ENCODE data around the gene PCGF2. TPM values are rescaled to one million over a fixed set of nuclear protein-coding genes. Genes with fewer than 3 reads are reported as not detected.

Gene PCGF2
- total RNA-seq, 1 donor from 2014 or later, result 29.3 TPM

- no peak for DNase-seq (ENCODE audit: low spot score)
- intact Hi-C loops (cut with DNase I), result no loop called here
Measured at GRCh38 chr17:38685491-38685890, 62.6 kb downstream of the PCGF2 start.

Small RNA genes within 50 kb of the gene (microRNA-seq; reads per million reads assigned to microRNA genes)
- gene MIR4726, result not detected
- not detected for gene MIR4734

Other genes starting within 250 kb of the PCGF2 start
- gene SRCIN1, start 142.4 kb downstream of the PCGF2 start, total RNA-seq, result 6.2 TPM
- 2.3 TPM for gene EPOP, start 73.4 kb downstream of the PCGF2 start, total RNA-seq
- 92.2 TPM for gene MLLT6, start 43.1 kb downstream of the PCGF2 start, total RNA-seq
- 67.1 TPM for gene CISD3, start 18.0 kb downstream of the PCGF2 start, total RNA-seq
- gene PSMB3, start 4.4 kb upstream of the PCGF2 start, total RNA-seq, result 141 TPM
- gene PIP4K2B, start 51.2 kb upstream of the PCGF2 start, total RNA-seq, result 48.4 TPM
- gene CWC25, start 77.0 kb upstream of the PCGF2 start, total RNA-seq, result 10.4 TPM
- gene RPL23, start 105.4 kb upstream of the PCGF2 start, total RNA-seq, result 564 TPM
- gene LASP1, start 121.7 kb upstream of the PCGF2 start, total RNA-seq, result 25.3 TPM
- gene FBXO47, start 219.1 kb upstream of the PCGF2 start, total RNA-seq, result not detected